Measurements from ENCODE around the gene NMRK1.

DNA sequence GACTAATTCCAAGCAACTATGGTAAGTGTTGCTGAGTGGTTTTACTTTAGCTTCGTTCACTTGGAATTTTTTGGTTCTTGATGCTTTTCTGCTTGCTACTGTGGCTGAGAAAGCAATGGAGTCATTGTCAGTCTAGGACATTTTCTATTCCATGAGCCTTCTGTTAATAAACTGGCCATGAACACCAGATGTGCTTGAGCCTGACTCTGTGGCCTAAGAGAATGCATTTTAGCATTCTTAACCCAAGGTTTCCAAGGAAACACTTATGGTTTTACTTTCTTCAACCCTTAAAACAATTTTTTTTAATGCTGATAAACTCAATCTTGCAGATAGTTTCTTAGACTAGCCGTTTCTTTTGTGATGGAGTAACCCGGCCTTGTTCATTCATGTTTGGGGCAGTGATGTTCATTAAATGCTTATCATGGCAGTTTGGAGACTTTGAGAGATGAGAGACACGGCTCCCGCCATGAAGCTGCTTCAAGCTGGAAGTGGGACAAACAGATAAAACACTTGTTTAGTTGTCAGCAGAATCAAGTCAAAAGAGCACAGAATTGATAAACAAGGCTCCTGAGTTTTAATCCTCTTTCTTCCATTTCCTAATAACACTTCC is 42.8 kb upstream of the NMRK1 start:
- TF ChIP-seq, protein P1, sequence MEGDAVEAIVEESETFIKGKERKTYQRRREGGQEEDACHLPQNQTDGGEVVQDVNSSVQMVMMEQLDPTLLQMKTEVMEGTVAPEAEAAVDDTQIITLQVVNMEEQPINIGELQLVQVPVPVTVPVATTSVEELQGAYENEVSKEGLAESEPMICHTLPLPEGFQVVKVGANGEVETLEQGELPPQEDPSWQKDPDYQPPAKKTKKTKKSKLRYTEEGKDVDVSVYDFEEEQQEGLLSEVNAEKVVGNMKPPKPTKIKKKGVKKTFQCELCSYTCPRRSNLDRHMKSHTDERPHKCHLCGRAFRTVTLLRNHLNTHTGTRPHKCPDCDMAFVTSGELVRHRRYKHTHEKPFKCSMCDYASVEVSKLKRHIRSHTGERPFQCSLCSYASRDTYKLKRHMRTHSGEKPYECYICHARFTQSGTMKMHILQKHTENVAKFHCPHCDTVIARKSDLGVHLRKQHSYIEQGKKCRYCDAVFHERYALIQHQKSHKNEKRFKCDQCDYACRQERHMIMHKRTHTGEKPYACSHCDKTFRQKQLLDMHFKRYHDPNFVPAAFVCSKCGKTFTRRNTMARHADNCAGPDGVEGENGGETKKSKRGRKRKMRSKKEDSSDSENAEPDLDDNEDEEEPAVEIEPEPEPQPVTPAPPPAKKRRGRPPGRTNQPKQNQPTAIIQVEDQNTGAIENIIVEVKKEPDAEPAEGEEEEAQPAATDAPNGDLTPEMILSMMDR (IDR thresholded peaks at IDR 0.05): no peak
- TF ChIP-seq EZH2 (IDR thresholded peaks at IDR 0.05; ENCODE audit: borderline replicate concordance, insufficient read depth, low read depth, low read length, poor library complexity, severe bottlenecking): no peak
